Gastrocnemius medialis (tissue), 4 donors: ENCODE data around the gene S100A16.

Source experiments
- CTCF ChIP-seq, 5 experiments: fragments of 450-650 bp in 3 of 5; fragments of 200-600 bp in 2 of 5; sonication (generic) in 2 of 5; IDR thresholded peaks in 4 of 5; conservative IDR thresholded peaks in 1 of 5; 1 replicate in 4 of 5; 2 replicates in 1 of 5; pipeline ENCODE4 v1.5.1; 2016 to 2019; ENCODE audit warnings: antibody characterized with exemption in 5 of 5, mild to moderate bottlenecking in 3 of 5, moderate library complexity in 3 of 5
- POLR2A ChIP-seq, 2 donors: fragments of 450-650 bp; IDR thresholded peaks; one replicate each; pipeline ENCODE4 v1.6.1; 2017; ENCODE audit warnings: antibody characterized with exemption in 2 of 2, mild to moderate bottlenecking in 2 of 2, moderate library complexity in 2 of 2

DNA sequence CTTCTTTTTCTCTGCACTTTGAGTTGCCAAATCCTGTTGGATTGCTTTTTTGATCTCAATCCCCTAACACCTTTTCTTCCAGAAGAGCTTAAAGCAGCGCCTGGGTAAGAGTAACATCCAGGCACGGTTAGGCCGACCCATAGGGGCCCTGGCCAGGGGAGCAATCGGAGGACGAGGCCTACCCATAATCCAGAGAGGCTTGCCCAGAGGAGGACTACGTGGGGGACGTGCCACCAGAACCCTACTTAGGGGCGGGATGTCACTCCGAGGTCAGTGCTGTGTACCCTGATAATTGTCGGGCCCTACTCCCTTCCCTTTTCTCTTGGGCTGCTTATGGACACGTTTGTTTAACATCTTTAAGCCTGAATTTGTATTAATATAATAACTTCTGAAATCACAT, 29.2 kb upstream of the S100A16 start:
- TF ChIP-seq CTCF (IDR thresholded peaks at IDR 0.05 in 4 of 5, conservative IDR thresholded peaks at IDR 0.05 in 1 of 5) = no peak
- TF ChIP-seq POLR2A (IDR thresholded peaks at IDR 0.05) = no peak
